OCI-M2 (cell line): ENCODE measurements around the gene TET2.

ENCODE experiments used
- DNase-seq: peaks from one replicate; lab custom pipeline; 2025; ENCODE audit not compliant: unreplicated experiment; lab: John Stamatoyannopoulos, UW

TET2 gene

GRCh38 chr4:105146276-105147015 is at the start of gene TET2:
Gene TET2 (plus strand): TSS chr4:105146876. CDS start chr4:105233943, 87,067 bp downstream.
- DNase-seq = no peak

GRCh38 chr4:105102016-105102415 is 44.7 kb upstream of the TET2 start:
- no peak for DNase-seq

GRCh38 chr4:105106426-105106825 is 40.2 kb upstream of the TET2 start:
- DNase-seq = no peak

- no peak for DNase-seq
Measured at GRCh38 chr4:105107095-105107856, 39.4 kb upstream of the TET2 start.

- no peak for DNase-seq
Measured at GRCh38 chr4:105108971-105109370, 37.7 kb upstream of the TET2 start.

GRCh38 chr4:105112274-105112673 is 34.4 kb upstream of the TET2 start:
- DNase-seq = no peak

GRCh38 chr4:105113800-105114199 is 32.9 kb upstream of the TET2 start:
- DNase-seq = no peak

GRCh38 chr4:105116616-105117319 is 29.9 kb upstream of the TET2 start:
- DNase-seq = no peak

GRCh38 chr4:105119356-105119755 is 27.3 kb upstream of the TET2 start:
- no peak for DNase-seq

- no peak for DNase-seq
Measured at GRCh38 chr4:105120626-105121025, 26.1 kb upstream of the TET2 start.

GRCh38 chr4:105122350-105122749 is 24.3 kb upstream of the TET2 start:
- no peak for DNase-seq

- DNase-seq = no peak
Measured at GRCh38 chr4:105126311-105127169, 20.1 kb upstream of the TET2 start.

GRCh38 chr4:105127170-105127445 is 19.6 kb upstream of the TET2 start:
- no peak for DNase-seq

- no peak for DNase-seq
Measured at GRCh38 chr4:105128208-105128607, 18.5 kb upstream of the TET2 start.

GRCh38 chr4:105129286-105130040 is 17.2 kb upstream of the TET2 start:
- DNase-seq = no peak

- no peak for DNase-seq
Measured at GRCh38 chr4:105130945-105131344, 15.7 kb upstream of the TET2 start.

GRCh38 chr4:105133976-105134375 is 12.7 kb upstream of the TET2 start:
- DNase-seq = no peak

GRCh38 chr4:105135785-105136184 is 10.9 kb upstream of the TET2 start:
- DNase-seq = no peak

GRCh38 chr4:105137121-105137875 is 9.4 kb upstream of the TET2 start:
- DNase-seq = no peak

GRCh38 chr4:105139646-105140045 is 7.0 kb upstream of the TET2 start:
- DNase-seq = no peak
